GDM1 (cell line): ENCODE results near the gene TRAPPC2.
A peak's percentile ranks its signal among the peaks of the same experiment; 100 is the strongest.

Experiments
- DNase-seq: peaks from one replicate; lab custom pipeline; 2025; lab: John Stamatoyannopoulos, UW

Gene TRAPPC2

DNA sequence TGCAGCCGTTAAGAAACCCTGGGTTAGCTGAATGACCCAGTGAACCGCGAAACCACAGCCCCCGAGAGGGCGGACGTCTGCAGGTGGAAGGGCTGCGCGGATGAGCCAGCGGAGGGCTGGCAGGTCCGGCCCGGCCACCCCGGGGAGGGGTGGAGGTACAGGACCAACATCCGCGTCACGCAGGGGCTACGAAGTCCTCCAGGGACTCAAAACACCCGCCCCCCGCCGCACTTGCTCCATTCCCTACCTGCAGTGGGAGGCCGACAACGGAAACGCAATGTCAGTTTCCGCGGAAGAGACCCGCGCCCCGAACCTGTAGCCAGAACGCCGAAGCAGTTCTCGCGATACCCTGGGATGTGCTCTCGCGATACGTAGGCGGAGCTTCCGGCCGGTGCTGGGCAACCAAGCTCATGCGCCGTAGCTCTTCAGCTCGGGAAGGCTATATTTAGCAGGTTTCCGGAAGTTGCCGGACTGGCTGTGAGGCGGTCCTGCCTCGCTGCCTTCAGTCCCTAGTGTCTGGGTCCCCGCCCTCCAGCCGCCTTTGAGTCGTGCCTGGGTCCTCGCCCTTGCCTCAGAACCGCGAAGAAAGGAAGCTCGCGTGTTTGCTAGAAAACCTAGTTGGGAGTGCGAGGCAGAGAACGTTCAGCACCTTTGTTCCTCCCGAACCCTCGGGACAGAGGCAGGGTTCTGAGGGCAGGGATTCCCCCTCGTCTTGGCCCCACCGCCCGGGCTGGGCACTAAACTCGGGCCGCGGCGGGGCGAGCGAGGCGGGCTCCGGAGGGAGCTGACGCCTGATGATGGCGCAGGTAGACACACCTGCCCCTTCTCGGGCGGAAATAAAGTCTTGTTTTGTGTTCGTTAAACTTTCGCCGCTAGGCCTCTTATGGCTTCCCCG lies at the start of gene TRAPPC2, which contains the start of gene OFD1:
Gene TRAPPC2, minus strand, starts transcription at position 343 of the 895 bp plus-strand sequence. CDS start 14,657 bp downstream, outside the sequence.
Gene OFD1, plus strand, starts transcription at position 471 of the 895 bp plus-strand sequence. Its CDS starts 324 bp downstream, at position 795.
- peak; percentile 87 for DNase-seq

DNA sequence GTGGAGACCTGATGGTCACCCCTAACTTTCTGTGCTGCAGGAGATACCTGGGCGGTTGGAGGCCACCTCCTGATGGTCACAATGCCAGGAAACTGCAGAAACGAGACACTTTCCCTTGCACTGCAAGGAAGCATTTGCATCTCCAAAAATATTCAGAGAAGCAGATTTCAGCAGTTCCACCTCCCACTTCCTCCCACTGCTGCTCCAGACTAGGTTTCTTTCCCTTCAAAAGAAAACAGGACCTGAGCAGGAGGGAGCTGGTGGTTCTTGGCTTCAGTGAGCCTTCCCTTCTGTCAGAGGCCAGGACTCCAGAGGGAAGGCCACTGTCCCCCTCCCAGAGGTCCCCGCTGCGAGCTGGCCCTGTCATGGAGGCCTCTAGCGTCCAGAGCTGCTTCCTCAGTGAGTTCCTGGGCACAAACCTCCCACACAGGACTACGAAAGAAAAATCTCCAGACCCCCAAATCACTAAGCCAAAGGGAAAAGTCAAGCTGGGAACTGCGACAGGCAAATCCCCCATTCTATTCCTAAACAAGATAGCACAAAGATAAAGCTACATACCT lies 46.5 kb upstream of the TRAPPC2 start:
- DNase-seq = no peak

DNA sequence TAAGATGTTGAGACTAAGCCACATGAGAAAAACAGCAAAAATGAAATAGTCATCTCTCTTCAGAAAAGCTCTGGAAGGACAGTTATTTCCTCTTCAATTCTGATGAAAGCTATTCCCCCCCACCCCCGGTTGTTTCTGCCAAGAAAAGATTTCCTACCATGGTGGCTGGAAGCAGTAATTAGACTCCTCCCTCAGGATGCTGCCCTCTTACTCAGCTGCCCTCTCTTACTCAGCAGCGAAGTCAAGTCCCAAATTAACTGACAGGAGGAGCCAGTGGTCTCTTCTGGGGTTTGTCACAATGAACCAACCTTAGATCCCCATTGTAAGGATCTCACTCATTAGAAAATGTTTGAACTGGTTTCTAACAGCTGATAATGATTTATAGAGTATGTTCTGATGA lies 44.5 kb upstream of the TRAPPC2 start:
- no peak for DNase-seq

DNA sequence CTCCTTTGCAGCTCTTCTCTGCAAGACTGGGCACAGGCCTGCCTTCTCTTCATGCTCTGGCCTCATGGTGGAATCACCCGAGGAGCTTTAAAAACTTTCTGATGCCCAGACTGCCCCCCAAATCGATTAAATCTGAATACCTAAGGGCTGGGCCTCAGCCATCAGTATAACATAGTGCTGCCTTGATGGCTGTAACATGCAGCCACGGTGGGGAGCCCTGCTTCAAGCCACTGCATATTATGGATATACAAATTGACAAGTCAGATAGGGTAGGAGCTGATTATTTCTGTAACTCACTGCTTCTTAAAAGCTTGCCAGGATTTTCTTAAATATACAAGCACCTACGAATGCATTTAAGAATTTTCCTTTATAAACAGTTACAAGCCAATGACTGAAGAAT lies 42.0 kb upstream of the TRAPPC2 start:
- DNase-seq = no peak

DNA sequence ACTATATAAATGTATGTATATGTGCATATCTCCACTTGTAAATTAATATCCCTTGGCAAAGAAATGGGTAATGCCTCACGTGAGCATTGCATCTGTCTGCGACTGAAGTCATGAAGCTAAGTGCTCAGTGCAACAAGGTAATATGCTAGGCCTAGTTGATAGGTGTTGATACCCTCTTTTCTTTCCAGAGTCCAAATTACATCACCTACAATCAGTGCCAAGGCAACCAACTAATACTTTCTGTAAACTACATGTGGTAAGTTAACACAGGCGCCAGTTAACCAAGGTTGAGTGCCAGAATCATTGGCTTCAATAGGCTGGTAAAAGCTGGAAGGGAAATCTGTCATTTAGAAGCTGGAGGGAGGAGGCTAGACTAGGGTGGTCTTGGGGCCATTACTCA lies 41.4 kb upstream of the TRAPPC2 start:
- DNase-seq = no peak

DNA sequence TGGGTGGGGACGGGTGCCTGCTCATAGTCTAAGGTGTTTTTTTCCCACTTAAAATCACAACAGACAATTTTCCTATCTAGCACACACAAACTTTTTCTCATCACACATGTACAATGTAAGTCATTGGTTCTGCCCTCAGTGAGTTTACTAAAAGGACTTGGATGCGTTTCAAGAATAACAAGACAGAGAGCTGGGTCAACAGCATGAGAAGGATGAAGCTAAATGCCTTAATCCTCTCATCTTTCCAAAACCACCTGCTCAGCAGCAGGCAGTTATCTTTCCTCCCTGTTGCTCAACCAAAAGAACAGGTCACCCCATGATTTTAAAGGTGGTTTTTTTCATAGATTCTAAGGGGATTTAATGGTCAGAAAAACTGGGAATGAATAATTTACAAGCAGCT lies 40.3 kb upstream of the TRAPPC2 start:
- DNase-seq = no peak

DNA sequence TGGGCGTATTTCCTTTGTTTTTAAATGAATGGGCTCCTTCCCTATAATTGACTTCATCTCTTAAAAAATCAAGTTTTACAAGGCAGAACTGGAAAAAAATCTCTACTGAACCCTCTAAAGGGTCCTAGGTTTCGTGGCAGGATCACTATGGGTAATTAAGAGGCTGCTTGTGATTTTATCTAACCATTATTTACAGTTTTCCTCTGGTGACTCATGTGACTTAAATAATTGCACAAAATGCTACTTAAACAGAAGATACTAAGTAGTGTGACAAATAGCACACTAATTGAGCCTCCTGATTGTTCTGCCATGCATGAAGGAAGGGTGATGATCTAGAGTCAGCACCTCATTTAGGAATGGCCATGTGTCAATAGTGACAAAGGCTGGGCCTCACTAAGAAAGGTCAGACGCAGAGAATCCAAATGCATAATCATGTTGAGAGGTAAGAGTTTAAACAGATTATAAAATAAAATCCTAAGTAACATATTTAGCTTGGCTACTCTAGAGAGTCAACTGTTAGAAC lies 35.7 kb upstream of the TRAPPC2 start:
- no peak for DNase-seq

DNA sequence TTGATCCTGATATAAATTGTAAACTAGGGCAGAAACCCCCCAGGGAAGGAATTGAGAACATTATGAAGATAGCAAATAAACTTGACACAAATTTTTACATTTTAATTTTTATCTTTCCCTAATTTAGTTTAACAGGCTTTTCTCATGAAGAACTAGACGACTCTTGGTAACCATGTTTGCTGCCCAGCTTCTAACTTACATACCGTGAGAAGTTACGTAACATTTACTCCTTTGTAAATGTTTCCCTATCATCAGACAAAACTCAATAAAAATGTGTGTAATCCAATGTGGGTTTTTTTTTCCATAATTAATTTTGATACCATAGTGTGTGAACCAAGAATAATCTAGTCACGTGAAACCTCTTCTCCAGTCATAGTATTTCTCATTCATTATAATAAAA lies 34.5 kb upstream of the TRAPPC2 start:
- no peak for DNase-seq

DNA sequence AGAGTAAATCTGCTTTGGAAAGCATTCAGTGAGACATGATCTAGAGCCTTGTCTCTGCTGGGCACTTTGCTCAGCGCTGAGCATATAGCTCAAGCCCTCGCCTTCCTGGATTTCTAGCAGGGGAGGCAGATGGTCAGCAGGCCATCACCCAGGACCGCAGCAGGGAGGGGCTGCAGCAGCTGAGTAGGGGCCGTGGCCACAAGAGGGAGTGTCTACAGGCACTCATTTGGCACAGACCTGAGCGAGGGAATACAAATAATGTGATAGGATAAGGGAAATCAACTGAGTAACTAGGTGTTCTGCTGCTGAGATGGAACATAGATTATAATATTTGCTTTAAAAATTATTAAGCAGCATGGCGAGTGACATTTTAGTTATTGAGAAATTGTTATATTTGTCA lies 30.3 kb upstream of the TRAPPC2 start:
- no peak for DNase-seq

DNA sequence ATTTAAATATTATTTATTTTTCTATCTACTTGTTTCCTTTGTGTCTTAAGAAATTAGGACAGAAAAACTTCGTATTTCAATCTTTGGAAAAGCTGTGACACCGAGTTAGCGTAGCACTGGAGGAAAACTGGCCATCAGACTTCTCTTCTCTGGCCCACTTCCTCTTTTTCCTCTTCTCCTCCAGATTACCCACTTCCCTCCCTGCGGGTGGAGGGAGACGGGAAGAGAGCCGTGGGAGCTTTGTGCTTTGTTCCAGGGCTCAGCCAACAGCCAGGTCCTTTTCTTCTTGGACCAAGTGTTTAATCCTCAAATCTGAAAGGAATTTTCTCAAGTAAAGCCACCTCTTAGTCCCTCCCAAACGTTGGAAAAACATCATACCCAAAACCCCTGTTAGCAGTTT lies 29.9 kb upstream of the TRAPPC2 start:
- DNase-seq = no peak

DNA sequence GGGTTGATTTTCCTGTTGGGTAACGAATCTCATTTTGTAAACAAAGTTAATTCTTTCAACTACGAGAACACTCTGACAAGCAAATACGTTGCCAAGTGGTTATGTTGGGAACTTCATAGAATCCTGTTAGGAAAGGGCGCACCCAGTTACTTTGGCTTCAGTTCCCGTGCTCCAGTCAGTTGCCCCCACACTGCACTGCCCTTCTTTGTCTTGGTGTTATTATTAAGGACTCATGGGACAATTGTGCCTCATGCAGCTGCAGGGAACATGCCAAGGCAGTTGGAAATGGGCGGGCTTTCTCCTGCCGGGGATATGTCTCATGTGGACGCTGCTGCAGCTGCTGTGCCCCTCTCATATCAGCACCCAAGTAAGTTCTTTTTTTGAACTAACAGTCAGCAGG lies 29.1 kb upstream of the TRAPPC2 start:
- no peak for DNase-seq

DNA sequence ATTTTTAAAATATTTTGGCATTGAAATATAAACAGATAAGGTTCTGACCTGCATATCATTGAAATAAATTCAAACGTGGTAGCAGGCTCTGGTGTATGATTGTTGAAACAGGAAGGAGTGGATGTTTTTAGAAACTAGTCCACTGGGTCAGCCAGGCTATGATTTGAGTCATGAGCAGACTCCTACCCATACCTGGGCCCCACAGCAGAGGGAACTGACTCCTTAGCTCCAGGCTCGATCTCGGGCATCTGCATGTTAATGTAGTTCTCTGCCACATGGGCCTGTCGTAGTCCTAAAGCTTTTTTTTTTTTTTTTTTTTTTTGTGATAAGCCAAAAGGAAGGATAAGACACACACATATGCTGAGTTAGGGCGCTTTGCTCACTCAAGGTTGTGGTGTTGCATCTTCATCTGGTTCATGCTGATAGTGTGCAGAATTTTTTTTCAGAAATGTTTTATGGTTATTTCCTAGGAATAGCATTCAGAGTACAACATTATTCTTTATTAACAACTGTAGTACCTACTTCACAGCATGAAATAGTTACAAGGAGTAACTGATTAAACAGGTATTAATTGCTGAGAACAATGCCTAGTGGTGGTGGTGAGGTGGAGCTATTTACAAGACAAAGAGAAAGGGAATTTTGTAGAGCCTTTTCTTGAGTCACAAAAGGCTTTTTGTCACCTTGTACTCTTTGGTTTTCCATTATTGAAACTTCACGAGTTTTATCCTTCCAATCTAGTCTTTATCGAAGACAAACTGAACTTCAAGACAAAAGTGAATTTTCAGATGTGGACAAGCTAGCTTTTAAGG lies 27.4 kb upstream of the TRAPPC2 start:
- DNase-seq = no peak

DNA sequence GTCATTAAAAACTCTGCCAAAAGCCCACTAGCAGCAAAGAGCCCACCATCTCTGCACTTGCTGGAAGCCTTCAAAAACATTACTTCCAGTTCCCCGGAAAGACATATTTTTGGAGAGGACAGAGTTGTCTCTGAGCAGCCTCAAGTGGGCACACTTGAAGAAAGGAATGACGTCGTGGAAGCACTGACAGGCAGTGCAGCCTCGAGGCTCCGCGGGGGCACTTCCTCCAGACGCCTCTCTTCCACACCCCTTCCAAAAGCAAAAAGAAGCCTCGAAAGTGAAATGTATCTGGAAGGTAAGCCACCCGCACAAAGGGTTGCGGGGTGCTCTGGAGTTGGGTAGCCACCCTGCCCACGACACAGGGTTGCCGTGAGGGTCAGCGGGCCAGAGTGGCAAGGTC lies 26.0 kb upstream of the TRAPPC2 start:
- DNase-seq = no peak

DNA sequence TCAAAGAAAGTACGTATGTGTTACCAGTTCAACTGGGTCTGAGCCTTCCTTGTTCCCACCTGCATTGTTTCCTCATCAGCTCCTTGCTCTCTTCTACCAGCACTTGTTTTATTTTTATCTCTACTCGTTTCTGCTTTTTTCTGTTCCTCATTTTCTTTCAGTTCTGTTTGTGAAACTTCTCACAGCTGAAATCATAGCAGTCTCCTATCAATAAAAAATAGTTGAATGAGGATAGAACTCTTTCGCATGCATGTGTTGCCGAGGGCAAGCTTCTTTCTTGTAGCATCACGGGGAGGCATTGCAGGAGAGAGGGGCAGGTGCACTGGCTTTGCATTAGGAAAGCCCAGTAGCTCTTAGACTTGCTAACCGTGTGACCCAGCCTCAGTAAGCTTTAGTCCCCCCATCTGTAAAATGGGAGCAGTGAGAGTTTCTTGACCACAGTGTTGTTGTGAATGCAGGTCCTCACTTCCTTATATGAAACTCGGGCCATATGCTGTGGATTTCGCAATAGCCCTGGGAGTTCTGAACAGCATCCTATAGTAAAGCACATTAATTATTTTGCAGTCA lies 24.8 kb upstream of the TRAPPC2 start:
- no peak for DNase-seq

DNA sequence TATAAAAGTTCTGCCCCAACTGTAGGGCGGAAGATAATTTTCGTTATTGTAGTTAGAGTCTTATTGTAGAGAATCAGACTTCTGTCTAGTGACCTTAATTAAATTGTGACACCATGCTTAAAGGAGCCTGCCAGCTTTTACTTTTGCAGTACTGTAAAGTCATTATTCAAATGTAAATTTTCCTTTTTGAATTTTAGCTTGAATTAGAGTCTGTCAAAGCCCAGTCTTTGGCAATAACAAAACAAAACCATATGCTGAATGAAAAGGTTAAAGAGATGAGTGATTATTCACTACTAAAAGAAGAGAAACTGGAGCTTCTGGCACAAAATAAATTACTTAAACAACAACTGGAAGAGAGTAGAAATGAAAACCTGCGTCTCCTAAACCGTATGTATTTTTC lies 22.0 kb upstream of the TRAPPC2 start:
- DNase-seq = no peak

DNA sequence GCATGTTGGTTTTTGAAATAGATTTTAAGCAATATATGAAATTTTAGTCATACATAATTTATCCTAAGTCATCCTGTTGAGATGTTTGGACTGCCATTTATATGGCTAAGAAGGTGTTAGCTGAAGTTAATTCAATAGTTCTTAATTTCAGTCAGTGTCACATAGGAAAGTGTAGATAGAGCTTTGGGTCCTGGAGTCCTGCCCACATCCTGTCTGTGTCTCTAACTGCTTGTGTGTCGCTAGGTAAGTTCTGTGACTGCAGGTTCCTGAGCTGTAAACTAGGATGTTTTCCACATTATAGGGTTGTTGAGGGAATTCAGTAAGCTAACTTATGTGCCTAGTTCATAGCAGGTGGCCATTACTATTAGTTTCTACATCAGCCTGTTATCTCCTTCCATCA lies 20.8 kb upstream of the TRAPPC2 start:
- DNase-seq = no peak

DNA sequence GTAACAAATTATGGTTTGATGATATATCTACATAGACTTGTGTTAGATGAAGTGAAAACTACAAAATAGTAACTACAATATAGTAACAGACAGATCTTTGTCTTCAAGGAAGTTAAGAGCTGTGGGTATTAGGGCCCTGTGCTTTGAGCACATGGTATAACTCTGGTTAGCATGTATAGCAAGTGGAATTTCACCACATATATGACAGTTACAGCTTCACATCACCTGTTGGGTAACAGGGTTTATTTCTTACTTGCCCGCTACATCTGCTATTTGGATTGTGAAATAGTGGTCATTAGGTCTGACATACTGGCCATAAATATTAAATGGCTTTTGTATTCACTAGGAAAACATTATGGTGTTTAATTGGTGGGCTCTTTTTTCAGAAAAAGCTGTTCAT lies 20.3 kb upstream of the TRAPPC2 start:
- DNase-seq = no peak

DNA sequence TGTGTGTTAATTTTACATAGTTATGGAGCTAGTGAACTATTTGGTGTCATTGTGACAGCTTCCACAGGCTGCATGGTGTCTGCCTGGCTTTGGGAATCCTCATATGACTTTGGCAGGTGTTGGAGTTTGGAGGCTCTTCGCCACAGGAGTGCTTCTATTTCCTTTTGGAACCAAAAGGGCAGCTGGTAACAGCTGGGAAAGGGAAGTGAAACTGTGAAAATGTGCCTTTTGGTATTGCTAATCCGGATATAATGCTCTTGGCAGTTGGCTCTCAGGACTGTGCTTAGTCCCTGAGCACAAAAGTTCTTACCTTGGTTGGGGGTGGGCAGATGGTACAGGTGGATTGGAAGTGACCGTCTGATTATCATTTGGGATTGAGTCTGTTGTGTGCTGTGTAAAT lies 18.2 kb upstream of the TRAPPC2 start:
- DNase-seq = no peak

DNA sequence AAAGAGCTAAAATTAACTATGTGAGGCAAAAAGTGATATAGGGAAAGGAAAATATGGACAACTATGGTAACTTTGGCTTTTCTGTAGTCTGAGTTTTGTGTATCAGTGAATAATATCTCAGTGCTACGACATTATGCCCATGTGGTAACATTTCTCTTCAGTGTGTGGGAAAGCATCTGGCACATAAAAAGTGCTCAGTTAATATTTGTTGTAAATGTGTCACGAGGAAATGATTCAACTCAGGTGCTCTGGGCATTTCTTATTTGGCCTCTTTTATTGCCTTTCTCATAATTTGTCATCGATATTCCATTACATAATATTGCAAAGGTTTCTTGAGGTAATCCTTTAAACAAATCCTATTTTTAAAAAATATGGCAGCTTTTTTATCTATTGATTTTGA lies 17.7 kb upstream of the TRAPPC2 start:
- no peak for DNase-seq

DNA sequence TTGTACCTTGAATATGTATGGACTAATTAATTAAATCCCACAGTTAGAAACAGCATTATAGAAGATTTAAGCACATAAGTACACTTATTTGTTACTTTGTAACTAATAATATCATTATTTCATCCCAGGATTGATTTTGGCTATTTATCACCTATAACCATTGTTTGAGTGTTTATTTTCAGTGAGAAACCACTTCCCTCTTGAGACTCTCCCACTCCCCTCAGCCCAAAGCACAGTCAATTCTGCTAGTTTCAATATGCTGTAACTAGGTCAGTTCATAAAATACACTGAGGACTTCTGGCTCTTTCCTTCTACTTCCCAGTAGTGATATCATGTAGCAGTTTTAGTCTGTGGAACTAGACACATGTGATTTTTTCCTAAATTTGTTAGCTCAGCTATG lies 16.4 kb upstream of the TRAPPC2 start:
- DNase-seq = no peak

DNA sequence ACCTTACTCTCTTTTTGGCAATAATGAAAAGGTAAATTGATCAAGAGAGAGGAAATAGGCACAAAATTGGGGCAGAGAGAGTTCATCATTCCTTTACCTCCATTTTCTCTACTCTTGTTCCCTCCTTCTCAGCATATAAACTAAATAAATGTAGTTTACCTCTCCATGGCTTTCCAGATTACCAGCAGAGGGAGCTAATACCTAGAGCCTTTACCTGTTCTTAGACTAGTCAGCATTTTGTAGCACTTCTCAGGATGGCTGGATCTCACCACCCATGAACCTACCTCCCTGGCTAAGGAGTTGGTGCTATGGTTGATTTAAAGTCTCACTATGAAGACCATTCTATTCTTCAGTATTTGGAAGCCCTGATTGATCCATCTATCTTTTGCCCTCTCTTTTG lies 15.8 kb upstream of the TRAPPC2 start:
- DNase-seq = peak; percentile 24

DNA sequence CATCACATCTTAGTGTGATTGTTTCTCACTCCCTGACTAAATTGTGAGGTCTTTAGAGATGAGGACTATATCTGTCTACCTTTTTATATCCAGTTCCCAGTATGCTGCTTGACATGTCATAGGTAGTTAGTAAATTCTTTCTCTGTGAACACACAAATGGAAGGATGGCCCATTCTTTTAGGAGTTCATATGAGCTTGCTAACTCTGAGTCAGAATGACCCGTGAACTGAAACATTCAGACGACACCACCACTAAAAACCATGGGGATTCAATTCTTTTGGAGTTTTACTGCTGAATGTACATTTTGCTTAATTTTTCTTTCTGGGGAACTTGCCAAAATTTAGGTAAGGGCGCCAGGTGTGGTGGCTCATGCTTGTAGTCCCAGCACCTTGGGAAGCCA lies 14.1 kb upstream of the TRAPPC2 start:
- no peak for DNase-seq
